HG03045 (cell line): ENCODE measurements around the gene FUNDC1.
"Not testable (repeated sequence)": the region's sequence is repeated elsewhere in the genome, so short reads cannot be mapped to it uniquely, and the experiment has no call there.

Experiments used
- ATAC-seq: cut with Tn5 transposase; IDR thresholded peaks from one replicate; pipeline ENCODE4 v1.9.1; 2021; ENCODE audit warnings: mild to moderate bottlenecking, moderate library complexity; ENCODE audit not compliant: unreplicated experiment

The FUNDC1 gene

DNA sequence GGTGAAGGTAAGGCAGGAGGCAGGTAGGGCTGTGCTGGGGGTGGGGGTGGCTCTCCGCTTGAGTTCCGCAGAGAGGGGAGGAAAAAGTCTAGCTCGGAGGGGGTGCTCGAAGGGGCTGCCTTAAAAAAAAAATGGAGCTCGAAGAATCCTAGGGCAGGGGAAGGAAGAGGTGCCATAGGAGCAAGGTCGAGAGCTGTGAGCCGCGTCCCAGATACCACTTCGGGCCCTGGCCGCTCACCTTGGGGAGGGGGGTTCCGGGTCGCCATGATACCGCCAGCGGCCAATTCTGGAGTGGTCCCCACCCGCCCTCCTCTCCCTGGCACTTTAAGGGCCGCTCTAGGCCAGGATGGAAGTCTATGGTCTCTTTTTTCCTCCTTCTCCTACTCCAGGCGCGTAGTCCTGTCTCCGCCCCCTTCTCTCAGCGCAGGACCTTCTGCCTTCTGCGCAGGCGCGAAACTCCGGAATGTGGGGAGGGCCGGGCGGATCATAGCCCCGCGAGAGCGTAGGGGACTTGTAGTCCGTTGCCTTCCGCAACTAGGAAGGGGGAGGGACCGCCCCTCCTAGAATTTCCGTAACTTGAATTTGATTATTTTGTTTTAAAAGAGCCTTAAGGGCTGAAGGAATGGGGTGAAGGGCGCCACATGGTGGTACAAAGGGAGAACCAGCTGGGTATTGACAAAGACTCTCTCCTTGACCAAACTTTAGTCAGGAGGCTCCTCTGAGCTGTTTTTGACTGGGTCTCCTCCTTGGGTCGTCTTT is at the start of gene FUNDC1:
TSS of gene FUNDC1 (minus strand) at position 293 of the 759 bp plus-strand sequence. CDS start at position 266, 27 bp downstream.
- ATAC-seq: peak; percentile 97

DNA sequence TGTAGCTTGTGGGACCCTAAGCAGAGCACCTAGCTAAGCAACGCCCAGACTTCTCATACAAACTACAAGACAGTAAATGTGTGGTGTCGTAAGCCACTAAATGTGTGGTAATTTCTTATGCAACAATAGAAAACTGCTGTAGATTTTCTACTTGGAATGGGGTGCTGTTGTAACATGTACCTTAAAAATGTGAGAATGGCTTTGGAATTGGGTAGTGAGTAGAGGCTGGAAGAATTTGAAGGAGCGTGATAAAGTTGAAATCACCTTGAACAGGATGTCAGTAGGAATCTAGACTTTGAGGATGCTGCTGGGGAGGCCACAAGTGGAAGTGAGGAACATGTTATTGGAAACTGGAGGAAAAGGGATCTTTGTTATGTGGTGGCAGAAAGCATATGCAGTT is 43.2 kb upstream of the FUNDC1 start:
- ATAC-seq: no peak

GRCh38 chrX:44580466-44580865 is 37.8 kb upstream of the FUNDC1 start:
- no peak for ATAC-seq

GRCh38 chrX:44572340-44572938 is 29.8 kb upstream of the FUNDC1 start:
- no peak for ATAC-seq

GRCh38 chrX:44570522-44570921 is 27.9 kb upstream of the FUNDC1 start:
- no peak for ATAC-seq

GRCh38 chrX:44569122-44569521 is 26.5 kb upstream of the FUNDC1 start:
- no peak for ATAC-seq

- ATAC-seq: no peak
Measured at GRCh38 chrX:44568196-44568595, 25.5 kb upstream of the FUNDC1 start.

DNA sequence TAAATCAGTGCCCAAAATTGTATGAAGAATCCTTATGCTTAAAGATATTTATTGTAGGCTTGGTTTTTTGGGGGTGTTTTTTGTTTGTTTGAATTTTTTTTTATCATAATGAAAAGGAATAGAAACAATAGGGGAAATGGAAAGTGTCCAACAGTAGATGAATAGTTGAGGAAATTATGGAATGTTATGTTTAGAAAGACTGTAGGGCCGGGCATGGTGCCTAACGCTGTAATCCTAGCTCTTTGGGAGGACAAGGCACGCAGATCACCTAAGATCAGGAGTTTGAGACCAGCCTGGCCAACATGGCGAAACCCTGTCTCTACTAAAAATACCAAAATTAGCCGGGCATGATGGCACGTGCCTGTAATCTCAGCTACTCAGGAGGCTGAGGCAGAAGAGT is 19.2 kb upstream of the FUNDC1 start:
- not testable (repeated sequence) for ATAC-seq

- no peak for ATAC-seq
Measured at GRCh38 chrX:44550563-44550962, 7.9 kb upstream of the FUNDC1 start.

GRCh38 chrX:44545454-44545853 is 2.8 kb upstream of the FUNDC1 start:
- not testable (repeated sequence) for ATAC-seq

- ATAC-seq: no peak
Measured at GRCh38 chrX:44544036-44544435, 1.4 kb upstream of the FUNDC1 start.

- ATAC-seq: no peak
Measured at GRCh38 chrX:44536198-44536597, 6.5 kb downstream of the FUNDC1 start.

- no peak for ATAC-seq
Measured at GRCh38 chrX:44529310-44529709, 13.3 kb downstream of the FUNDC1 start.

GRCh38 chrX:44514272-44514671 is 28.4 kb downstream of the FUNDC1 start:
- no peak for ATAC-seq

DNA sequence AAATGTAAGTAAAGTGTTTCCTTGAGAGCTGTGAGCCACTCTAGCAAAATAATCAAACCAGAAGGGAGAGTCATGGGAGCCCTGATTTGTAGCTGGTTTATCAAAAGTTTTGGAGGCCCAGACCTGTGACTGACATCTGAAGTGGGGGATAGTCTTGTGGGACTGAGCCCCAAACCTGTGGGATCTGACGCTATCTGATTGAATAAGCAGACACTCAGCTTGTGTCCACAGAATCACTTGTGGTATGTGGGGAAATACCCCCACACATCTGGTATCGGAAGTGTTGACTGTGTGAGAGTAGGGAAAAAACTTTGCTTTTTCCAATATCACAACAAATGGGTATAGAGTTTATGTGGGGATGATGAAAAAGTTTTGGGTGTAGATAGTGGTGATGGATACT is 35.4 kb downstream of the FUNDC1 start:
- ATAC-seq: no peak

- no peak for ATAC-seq
Measured at GRCh38 chrX:44506678-44507077, 36.0 kb downstream of the FUNDC1 start.

DNA sequence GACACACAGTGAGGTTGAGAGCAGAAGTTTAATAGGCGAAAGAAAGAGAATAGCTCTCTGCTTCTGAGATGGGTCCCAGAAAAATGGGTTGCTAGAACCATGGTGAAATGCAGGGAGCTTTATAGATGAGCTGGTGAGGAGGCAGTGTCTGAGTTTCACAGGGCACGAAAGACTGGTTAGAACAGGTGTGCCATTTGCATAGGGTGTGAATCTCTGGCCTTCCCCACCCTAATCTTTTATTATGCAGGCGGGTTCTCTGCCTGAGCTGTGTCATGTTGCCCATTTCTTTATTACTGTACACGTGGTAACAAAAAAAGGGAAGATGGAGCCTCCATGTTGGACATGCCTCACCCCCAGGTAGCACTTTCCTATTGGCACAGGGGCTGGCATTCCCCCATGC is 39.1 kb downstream of the FUNDC1 start:
- ATAC-seq: no peak

DNA sequence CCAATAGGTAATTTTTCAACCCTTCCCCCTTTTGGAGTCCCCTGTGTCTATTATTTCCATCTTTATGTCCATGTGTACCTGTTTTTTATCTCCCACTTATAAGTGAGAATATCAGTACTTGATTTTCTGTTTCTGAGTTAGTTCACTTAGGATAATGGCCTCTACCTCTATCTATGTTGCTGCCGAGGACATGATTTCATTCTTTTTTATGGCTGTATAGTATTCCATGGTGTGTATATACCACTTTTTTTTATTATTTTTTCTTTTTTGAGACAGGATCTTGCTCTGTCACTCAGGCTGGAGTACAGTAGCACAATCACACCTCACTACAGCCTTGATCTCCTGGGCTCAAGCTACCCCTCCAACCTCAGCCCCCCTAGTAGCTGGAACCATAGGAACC is 47.6 kb downstream of the FUNDC1 start:
- ATAC-seq: no peak

GRCh38 chrX:44494357-44494756 is 48.3 kb downstream of the FUNDC1 start:
- ATAC-seq: no peak

DNA sequence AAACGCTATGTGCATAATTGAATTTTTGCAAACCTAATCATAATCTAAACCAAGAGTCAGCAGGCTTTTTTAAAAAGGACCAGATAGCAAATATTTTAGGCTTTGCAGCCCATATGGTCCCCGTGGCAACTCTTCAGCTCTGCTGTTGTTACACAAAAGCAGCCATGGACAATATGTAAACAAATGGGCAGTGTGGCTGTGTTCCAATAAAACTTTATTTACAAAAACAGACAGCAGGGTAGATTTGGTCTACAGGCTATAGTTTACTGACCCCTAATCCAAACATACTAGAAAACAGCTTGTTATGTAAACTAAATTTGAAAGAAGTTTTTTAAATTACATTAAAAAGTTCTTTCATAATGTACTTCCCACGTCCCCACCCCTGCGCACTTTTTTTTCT is 53.1 kb downstream of the FUNDC1 start:
- ATAC-seq: no peak

GRCh38 chrX:44484607-44485146 is 58.0 kb downstream of the FUNDC1 start:
- no peak for ATAC-seq

DNA sequence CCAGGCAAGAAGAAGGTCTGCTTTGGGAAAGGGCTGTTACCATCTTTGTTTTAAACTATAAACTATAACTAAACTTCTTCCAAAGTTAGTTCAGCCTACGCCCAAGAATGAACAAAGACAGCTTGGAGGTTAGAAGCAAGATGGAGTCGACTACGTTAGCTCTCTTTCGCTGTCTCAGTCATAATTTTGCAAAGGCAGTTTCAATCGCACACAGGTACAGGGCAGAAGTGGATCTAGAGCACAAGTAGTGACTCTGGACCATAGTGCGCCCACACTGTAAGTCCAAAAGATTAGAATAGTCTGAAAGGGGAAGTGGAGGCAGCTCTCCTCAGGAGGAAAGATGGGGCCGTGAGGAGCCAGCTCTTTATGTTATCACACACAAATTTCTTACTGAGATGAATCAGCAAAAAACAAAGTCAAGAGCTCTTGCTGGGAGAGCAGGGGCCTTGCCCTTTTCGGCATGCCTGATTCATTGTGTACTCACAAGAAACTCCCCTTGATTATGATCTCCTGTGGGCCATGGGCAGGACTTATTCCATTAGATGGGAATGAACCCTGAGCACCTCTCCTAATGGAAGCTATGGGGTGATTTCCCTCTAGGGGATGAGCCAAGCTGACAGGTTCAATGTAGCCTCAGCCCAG is 58.6 kb downstream of the FUNDC1 start:
- no peak for ATAC-seq
